Naive thymus-derived CD4-positive, alpha-beta T cell (primary cell): ENCODE results near the gene KIDINS220. TPM values are rescaled to one million over a fixed set of nuclear protein-coding genes. Genes with fewer than 3 reads are reported as not detected.

Experiments
- ATAC-seq: fragments of 150-1000 bp; cut with Tn5 transposase; 2 replicates; pipeline ENCODE4 v1.10.0; 2021; ENCODE audit warnings: mild to moderate bottlenecking, moderate library complexity
- CTCF ChIA-PET: fragments of 350-600 bp; sonication (Branson Sonifier 250); formaldehyde crosslinking; loops from one replicate; lab custom pipeline; 2021; ENCODE audit warnings: antibody characterized with exemption; lab: Charles Lee
- POLR2A ChIA-PET: fragments of 350-600 bp; sonication (Branson Sonifier 250); formaldehyde crosslinking; loops from one replicate; lab custom pipeline; 2021; ENCODE audit warnings: antibody characterized with exemption, inconsistent platforms; lab: Charles Lee
- DNase-seq, 9 donors: peaks; one replicate each; pipeline versions ENCODE4 v3.0.0 to v3.0.0-alpha.2; 2020 to 2022; ENCODE audit warnings: mixed read lengths in 1 of 9
- H3K27ac ChIP-seq: one replicate; pipeline ENCODE4 v1.7.0; 2013; ENCODE audit warnings: mild to moderate bottlenecking, low read depth, low read length, moderate library complexity
- H3K27me3 ChIP-seq, 2 donors: one replicate each; pipeline ENCODE4 v1.7.0; 2013; ENCODE audit warnings: low read length in 2 of 2, mild to moderate bottlenecking in 2 of 2, moderate library complexity in 2 of 2; ENCODE audit not compliant: control insufficient read depth in 2 of 2, insufficient read depth in 2 of 2
- H3K36me3 ChIP-seq, 3 experiments: 1 replicate in 2 of 3; 2 replicates in 1 of 3; pipeline ENCODE4 v1.7.0; 2013; ENCODE audit warnings: low read length in 3 of 3, mild to moderate bottlenecking in 3 of 3, moderate library complexity in 1 of 3; ENCODE audit not compliant: insufficient read depth in 3 of 3, control insufficient read depth in 2 of 3
- H3K4me1 ChIP-seq, 2 donors: one replicate each; pipeline ENCODE4 v1.7.0; 2013; ENCODE audit warnings: low read length in 2 of 2, mild to moderate bottlenecking in 2 of 2, moderate library complexity in 1 of 2; ENCODE audit not compliant: control insufficient read depth in 2 of 2, insufficient read depth in 2 of 2
- H3K4me3 ChIP-seq: 2 replicates; pipeline ENCODE4 v1.7.0; 2013; ENCODE audit warnings: mild to moderate bottlenecking, low read length
- H3K9me3 ChIP-seq, 3 experiments: 1 replicate in 2 of 3; 2 replicates in 1 of 3; pipeline ENCODE4 v1.7.0; 2013; ENCODE audit warnings: low read length in 3 of 3; ENCODE audit not compliant: control insufficient read depth in 2 of 3
- H3K27ac Mint-ChIP-seq, 9 donors: one replicate each; pipeline ENCODE4 v1.8.0; 2020 to 2022; ENCODE audit warnings: mixed read lengths in 9 of 9, mild to moderate bottlenecking in 8 of 9, moderate library complexity in 5 of 9, inconsistent platforms in 2 of 9
- H3K27me3 Mint-ChIP-seq, 5 donors: one replicate each; pipeline ENCODE4 v1.8.0; 2021 to 2022; ENCODE audit warnings: mixed read lengths in 5 of 5, mild to moderate bottlenecking in 1 of 5
- H3K36me3 Mint-ChIP-seq, 5 donors: one replicate each; pipeline ENCODE4 v1.8.0; 2020 to 2022; ENCODE audit warnings: mixed read lengths in 5 of 5, mild to moderate bottlenecking in 3 of 5, inconsistent platforms in 1 of 5
- H3K4me1 Mint-ChIP-seq, 7 donors: one replicate each; pipeline ENCODE4 v1.8.0; 2020 to 2022; ENCODE audit warnings: mixed read lengths in 7 of 7, mild to moderate bottlenecking in 3 of 7, inconsistent platforms in 1 of 7
- H3K4me3 Mint-ChIP-seq, 10 donors: one replicate each; pipeline ENCODE4 v1.8.0; 2020 to 2022; ENCODE audit warnings: mild to moderate bottlenecking in 10 of 10, mixed read lengths in 10 of 10, moderate library complexity in 6 of 10, inconsistent platforms in 2 of 10
- H3K9me3 Mint-ChIP-seq, 11 donors: one replicate each; pipeline ENCODE4 v1.8.0; 2020 to 2022; ENCODE audit warnings: mixed read lengths in 11 of 11, mild to moderate bottlenecking in 4 of 11, inconsistent platforms in 1 of 11, moderate library complexity in 1 of 11
- intact Hi-C, 2 donors: fragments of 100-400 bp; cut with micrococcal nuclease; formaldehyde crosslinking; loops; one replicate each; pipeline ENCODE4 v1.15.1; 2023
- polyA plus RNA-seq, 2 donors: library from polyadenylated mRNA; unstranded; fragments of 300-500 nt; fragmentation: Illumina TruSeq; gene quantifications; one replicate each; pipeline ENCODE4 v1.2.3, GENCODE V29; 2021
- total RNA-seq, 6 experiments: library from RNA in 5 of 6; stranded (reverse) in 5 of 6; gene quantifications; 1 replicate in 5 of 6; 2 replicates in 1 of 6; pipeline ENCODE4 v1.2.3 and lab custom pipeline; 2021 to 2026

Gene KIDINS220
- total and polyA plus RNA-seq, 7 experiments from 2014 or later, result 23.8 to 54.3 (median 43.0) TPM

- H3K27me3 Mint-ChIP-seq, result no peaks in the 10 kb centered on the region
- Histone ChIP-seq H3K4me3 (no peak overlapping the region), H3K27ac (no peak overlapping the region), H3K4me1 (no peaks in the 10 kb centered on the region), H3K36me3 (peaks cover 5 to 83% (median 11%) of the 10 kb centered on the region in 3 experiments), H3K27me3 (no peaks in the 10 kb centered on the region), H3K9me3 (no peaks in the 10 kb centered on the region)
- ChIA-PET POLR2A (no interaction called here), CTCF (no interaction called here)
- intact Hi-C loops, result no loop called here
- ATAC-seq (peak; percentile 14), DNase-seq (peak in 1 of 9 donors; percentile 27)
- peak overlapping the region in 2 of 10 donors; percentile 16 to 47 for H3K4me3 Mint-ChIP-seq
- peaks cover 20 to 65% (median 45%) of the 10 kb centered on the region in 5 donors for H3K36me3 Mint-ChIP-seq
- H3K9me3 Mint-ChIP-seq, result no peaks in the 10 kb centered on the region
- H3K4me1 Mint-ChIP-seq, result peaks cover 1 to 27% (median 8%) of the 10 kb centered on the region in 7 donors
- peak overlapping the region in 7 of 9 donors; percentile 0 to 30 (median 21) for H3K27ac Mint-ChIP-seq
Observed at GRCh38 chr2:8796878-8797550, 40.4 kb downstream of the KIDINS220 start.

- Histone ChIP-seq H3K36me3 (peaks cover 5 to 77% (median 11%) of the 10 kb centered on the region in 3 experiments), H3K27ac (no peak overlapping the region), H3K4me1 (no peaks in the 10 kb centered on the region), H3K27me3 (no peaks in the 10 kb centered on the region), H3K9me3 (no peaks in the 10 kb centered on the region), H3K4me3 (no peak overlapping the region)
- ChIA-PET CTCF (interaction anchor here (0.6 kb wide), 1 partner anchor 202 kb away, joined by 3 read pairs; no protein-coding TSS in a partner anchor), POLR2A (no interaction called here)
- Mint-ChIP-seq H3K27me3 (no peaks in the 10 kb centered on the region), H3K4me3 (peak overlapping the region in 1 of 10 donors; percentile 4), H3K4me1 (peaks cover 0 to 27% (median 7%) of the 10 kb centered on the region in 7 donors), H3K27ac (peak overlapping the region in 2 of 9 donors; percentile 21 to 66), H3K9me3 (no peaks in the 10 kb centered on the region), H3K36me3 (peaks cover 16 to 64% (median 45%) of the 10 kb centered on the region in 5 donors)
- no peak for DNase-seq
- intact Hi-C loops, result no loop called here
- ATAC-seq, result no peak
Observed at GRCh38 chr2:8796315-8796848, 41.0 kb downstream of the KIDINS220 start.

GRCh38 chr2:8794923-8795825 is 42.2 kb downstream of the KIDINS220 start:
- no peak for DNase-seq
- Mint-ChIP-seq H3K27ac (no peak overlapping the region), H3K4me3 (no peak overlapping the region), H3K36me3 (peaks cover 20 to 66% (median 46%) of the 10 kb centered on the region in 5 donors), H3K9me3 (no peaks in the 10 kb centered on the region), H3K4me1 (peaks cover 0 to 27% (median 7%) of the 10 kb centered on the region in 7 donors), H3K27me3 (no peaks in the 10 kb centered on the region)
- Histone ChIP-seq H3K4me3 (no peak overlapping the region), H3K27me3 (no peaks in the 10 kb centered on the region), H3K9me3 (no peaks in the 10 kb centered on the region), H3K36me3 (peaks cover 5 to 77% (median 5%) of the 10 kb centered on the region in 3 experiments), H3K4me1 (no peaks in the 10 kb centered on the region), H3K27ac (no peak overlapping the region)
- ChIA-PET POLR2A (no interaction called here), CTCF (no interaction called here)
- intact Hi-C loops, result no loop called here
- ATAC-seq, result no peak

GRCh38 chr2:8790739-8791162 is 46.7 kb downstream of the KIDINS220 start:
- Mint-ChIP-seq H3K9me3 (peaks cover 0 to 4% (median 0%) of the 10 kb centered on the region in 11 donors), H3K4me1 (no peaks in the 10 kb centered on the region), H3K36me3 (peaks cover 16 to 69% (median 57%) of the 10 kb centered on the region in 5 donors), H3K27me3 (no peaks in the 10 kb centered on the region), H3K4me3 (no peak overlapping the region), H3K27ac (no peak overlapping the region)
- intact Hi-C loops, result no loop called here
- ChIA-PET CTCF (no interaction called here), POLR2A (no interaction called here)
- DNase-seq (no peak), ATAC-seq (no peak)
- H3K27me3 ChIP-seq, result no peaks in the 10 kb centered on the region
- H3K36me3 ChIP-seq, result peaks cover 0 to 69% (median 0%) of the 10 kb centered on the region in 3 experiments
- no peaks in the 10 kb centered on the region for H3K4me1 ChIP-seq
- no peaks in the 10 kb centered on the region for H3K9me3 ChIP-seq
- H3K4me3 ChIP-seq, result no peak overlapping the region
- no peak overlapping the region for H3K27ac ChIP-seq

- Histone ChIP-seq H3K4me3 (no peak overlapping the region), H3K27me3 (no peaks in the 10 kb centered on the region), H3K9me3 (no peaks in the 10 kb centered on the region), H3K36me3 (peaks cover 0 to 57% (median 0%) of the 10 kb centered on the region in 3 experiments), H3K27ac (no peak overlapping the region), H3K4me1 (no peaks in the 10 kb centered on the region)
- Mint-ChIP-seq H3K27me3 (no peaks in the 10 kb centered on the region), H3K4me1 (peaks cover 3 to 21% (median 16%) of the 10 kb centered on the region in 7 donors), H3K27ac (no peak overlapping the region), H3K36me3 (peaks cover 27 to 82% (median 65%) of the 10 kb centered on the region in 5 donors), H3K4me3 (no peak overlapping the region), H3K9me3 (peaks cover 0 to 4% (median 0%) of the 10 kb centered on the region in 11 donors)
- no peak for DNase-seq
- intact Hi-C loops, result no loop called here
- ChIA-PET POLR2A (no interaction called here), CTCF (no interaction called here)
- ATAC-seq, result no peak
Observed at GRCh38 chr2:8786463-8786862, 51.0 kb downstream of the KIDINS220 start.

GRCh38 chr2:8779795-8780671 is 57.4 kb downstream of the KIDINS220 start:
- Histone ChIP-seq H3K27me3 (no peaks in the 10 kb centered on the region), H3K4me1 (no peaks in the 10 kb centered on the region), H3K9me3 (no peaks in the 10 kb centered on the region), H3K27ac (no peak overlapping the region), H3K4me3 (no peak overlapping the region), H3K36me3 (peaks cover 0 to 57% (median 16%) of the 10 kb centered on the region in 3 experiments)
- POLR2A ChIA-PET, result no interaction called here
- no peaks in the 10 kb centered on the region for H3K27me3 Mint-ChIP-seq
- CTCF ChIA-PET, result no interaction called here
- peaks cover 3 to 21% (median 16%) of the 10 kb centered on the region in 7 donors for H3K4me1 Mint-ChIP-seq
- DNase-seq (no peak), ATAC-seq (no peak)
- peaks cover 0 to 3% (median 0%) of the 10 kb centered on the region in 11 donors for H3K9me3 Mint-ChIP-seq
- H3K36me3 Mint-ChIP-seq, result peaks cover 34 to 75% (median 63%) of the 10 kb centered on the region in 5 donors
- H3K27ac Mint-ChIP-seq, result no peak overlapping the region
- H3K4me3 Mint-ChIP-seq, result no peak overlapping the region
- intact Hi-C loops, result no loop called here
